ENCODE data around the gene KRTAP22-2. TPM values are rescaled to one million over a fixed set of nuclear protein-coding genes. Genes with fewer than 3 reads are reported as not detected.

Gene KRTAP22-2
- total and polyA plus RNA-seq, 2 donors (not counting 1 experiment from before 2014, with no cell fraction given): not detected

DNA sequence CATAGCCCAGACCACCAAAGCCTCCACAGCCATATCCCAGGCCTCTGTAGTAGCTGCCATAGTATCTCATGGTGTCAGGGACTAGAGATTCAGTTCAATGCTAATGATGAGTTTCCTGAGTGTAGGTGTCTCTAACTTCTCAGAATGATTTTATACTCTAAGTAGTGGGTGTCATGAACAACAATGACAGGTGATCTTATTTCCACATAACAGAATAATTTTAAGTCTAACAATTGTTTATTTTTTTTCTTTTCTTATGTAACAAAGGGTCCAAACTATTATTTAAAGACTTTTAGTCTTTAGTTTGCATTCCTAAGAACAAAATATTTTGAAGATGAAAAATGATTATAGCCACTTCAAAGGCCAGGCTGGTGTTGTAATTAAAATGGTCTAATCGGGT is 48.4 kb downstream of the KRTAP22-2 start, which contains the start of gene KRTAP19-6:
Gene KRTAP19-6 (minus strand): TSS at position 101 of the 400 bp plus-strand sequence. CDS start 31 bp downstream, at position 70.
- H3K27ac Mint-ChIP-seq: no peak within 1 kb of the TSS
- no peak within 1 kb of the TSS for H3K4me3 ChIP-seq (ENCODE audit: control extremely low read depth in 1 of 5, extremely low read depth in 1 of 5, insufficient read depth in 1 of 5, low read depth in 2 of 5, low read length in 4 of 5)

More for the DNA sequence above, 48.4 kb downstream of the KRTAP22-2 start, which contains the start of gene KRTAP19-6:
- no peak for ATAC-seq (ENCODE audit: low read depth)
- POLR2A ChIA-PET: no interaction called here
- Histone ChIP-seq H3K36me3 (replicated peaks in 1 of 2; ENCODE audit: control extremely low read depth in 1 of 2, control insufficient read depth in 1 of 2, extremely low read depth in 1 of 2, insufficient read depth in 2 of 2, low read length in 1 of 2) (no peaks in the 10 kb centered on the region), H4K20me1 (ENCODE audit: control insufficient read depth, insufficient read depth, low read length, poor library complexity, severe bottlenecking) (no peaks in the 10 kb centered on the region), H3K79me2 (ENCODE audit: control insufficient read depth, insufficient read depth, low read length) (no peaks in the 10 kb centered on the region), H2AFZ (ENCODE audit: insufficient read depth, low read depth, low read length, poor library complexity, severe bottlenecking) (no peak within 1 kb of the TSS), H3K4me2 (replicated peaks; ENCODE audit: low read depth, low read length, poor library complexity, severe bottlenecking) (no peak within 1 kb of the TSS), H3K9ac (ENCODE audit: low read length) (no peak within 1 kb of the TSS), H3K27me3 (replicated peaks in 1 of 4; ENCODE audit: control extremely low read depth in 1 of 4, control insufficient read depth in 3 of 4, insufficient read depth in 4 of 4, low read length in 3 of 4) (no peaks in the 10 kb centered on the region), H3K9me3 (ENCODE audit: control extremely low read depth in 1 of 3, control insufficient read depth in 2 of 3, insufficient read depth in 1 of 3, low read length in 2 of 3) (no peaks in the 10 kb centered on the region), H3K4me1 (ENCODE audit: control insufficient read depth in 2 of 2, insufficient read depth in 2 of 2, low read length in 2 of 2) (no peaks in the 10 kb centered on the region), H3K27ac (ENCODE audit: low read length in 2 of 2) (no peak within 1 kb of the TSS)
- H3K9me3 Mint-ChIP-seq (ENCODE audit: insufficient read depth): peaks cover 6% of the 10 kb centered on the region
- WGBS (ENCODE audit: insufficient coverage): no CpG with 5 or more reads among the region's 1 CpG
- no peaks in the 10 kb centered on the region for H3K4me1 Mint-ChIP-seq
- CTCF ChIA-PET: no interaction called here
- no peak within 1 kb of the TSS for H3K4me3 Mint-ChIP-seq
- H3K27me3 Mint-ChIP-seq: no peaks in the 10 kb centered on the region
- intact Hi-C loops (cut with micrococcal nuclease): no loop called here
- TF ChIP-seq EZH2 (IDR thresholded peaks at IDR 0.05; ENCODE audit: borderline replicate concordance, insufficient read depth, low read depth, low read length, poor library complexity, severe bottlenecking): no peak
- TF ChIP-seq, protein P1, sequence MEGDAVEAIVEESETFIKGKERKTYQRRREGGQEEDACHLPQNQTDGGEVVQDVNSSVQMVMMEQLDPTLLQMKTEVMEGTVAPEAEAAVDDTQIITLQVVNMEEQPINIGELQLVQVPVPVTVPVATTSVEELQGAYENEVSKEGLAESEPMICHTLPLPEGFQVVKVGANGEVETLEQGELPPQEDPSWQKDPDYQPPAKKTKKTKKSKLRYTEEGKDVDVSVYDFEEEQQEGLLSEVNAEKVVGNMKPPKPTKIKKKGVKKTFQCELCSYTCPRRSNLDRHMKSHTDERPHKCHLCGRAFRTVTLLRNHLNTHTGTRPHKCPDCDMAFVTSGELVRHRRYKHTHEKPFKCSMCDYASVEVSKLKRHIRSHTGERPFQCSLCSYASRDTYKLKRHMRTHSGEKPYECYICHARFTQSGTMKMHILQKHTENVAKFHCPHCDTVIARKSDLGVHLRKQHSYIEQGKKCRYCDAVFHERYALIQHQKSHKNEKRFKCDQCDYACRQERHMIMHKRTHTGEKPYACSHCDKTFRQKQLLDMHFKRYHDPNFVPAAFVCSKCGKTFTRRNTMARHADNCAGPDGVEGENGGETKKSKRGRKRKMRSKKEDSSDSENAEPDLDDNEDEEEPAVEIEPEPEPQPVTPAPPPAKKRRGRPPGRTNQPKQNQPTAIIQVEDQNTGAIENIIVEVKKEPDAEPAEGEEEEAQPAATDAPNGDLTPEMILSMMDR (IDR thresholded peaks at IDR 0.05): no peak
- DNase-seq: no peak

Small RNAs within 50 kb of the gene (small RNA-seq; reads per million reads assigned to genes)
- gene KRTAP20-1 (ENCODE audit: insufficient read length, low read depth, low replicate concordance) (not detected), gene KRTAP20-4 (ENCODE audit: insufficient read length, low read depth, low replicate concordance) (not detected), gene KRTAP22-1 (ENCODE audit: insufficient read length, low read depth, low replicate concordance) (not detected), gene KRTAP22-2 (ENCODE audit: insufficient read length, low read depth, low replicate concordance) (not detected)

Other genes starting within 250 kb of the KRTAP22-2 start
- not detected in 2 replicates for gene KRTAP23-1, start 241.8 kb downstream of the KRTAP22-2 start, total RNA-seq
- not detected in 2 replicates for gene KRTAP23-1, start 241.8 kb downstream of the KRTAP22-2 start, polyA plus RNA-seq
- gene KRTAP13-2, start 218.1 kb downstream of the KRTAP22-2 start, total RNA-seq: not detected in 2 replicates
- not detected in 2 replicates for gene KRTAP13-2, start 218.1 kb downstream of the KRTAP22-2 start, polyA plus RNA-seq
- not detected in 2 replicates for gene KRTAP13-1, start 194.4 kb downstream of the KRTAP22-2 start, total RNA-seq
- gene KRTAP13-1, start 194.4 kb downstream of the KRTAP22-2 start, polyA plus RNA-seq: not detected in 2 replicates
- gene KRTAP13-3, start 164.5 kb downstream of the KRTAP22-2 start, total RNA-seq: not detected in 2 replicates
- gene KRTAP13-3, start 164.5 kb downstream of the KRTAP22-2 start, polyA plus RNA-seq: not detected in 2 replicates
- not detected in 2 replicates for gene KRTAP13-4, start 160.2 kb downstream of the KRTAP22-2 start, total RNA-seq
- not detected in 2 replicates for gene KRTAP13-4, start 160.2 kb downstream of the KRTAP22-2 start, polyA plus RNA-seq
- not detected in 2 replicates for gene KRTAP15-1, start 150.1 kb downstream of the KRTAP22-2 start, total RNA-seq
- gene KRTAP15-1, start 150.1 kb downstream of the KRTAP22-2 start, polyA plus RNA-seq: not detected in 2 replicates
- not detected in 2 replicates for gene KRTAP19-1, start 110.0 kb downstream of the KRTAP22-2 start, total RNA-seq
- not detected in 2 replicates for gene KRTAP19-1, start 110.0 kb downstream of the KRTAP22-2 start, polyA plus RNA-seq
- not detected in 2 replicates for gene KRTAP19-2, start 103.0 kb downstream of the KRTAP22-2 start, total RNA-seq
- gene KRTAP19-2, start 103.0 kb downstream of the KRTAP22-2 start, polyA plus RNA-seq: not detected in 2 replicates
- gene KRTAP19-3, start 98.4 kb downstream of the KRTAP22-2 start, total RNA-seq: not detected in 2 replicates
- gene KRTAP19-3, start 98.4 kb downstream of the KRTAP22-2 start, polyA plus RNA-seq: not detected in 2 replicates
- not detected in 2 replicates for gene KRTAP19-4, start 93.2 kb downstream of the KRTAP22-2 start, total RNA-seq
- not detected in 2 replicates for gene KRTAP19-4, start 93.2 kb downstream of the KRTAP22-2 start, polyA plus RNA-seq
- not detected in 2 replicates for gene KRTAP19-5, start 88.3 kb downstream of the KRTAP22-2 start, total RNA-seq
- not detected in 2 replicates for gene KRTAP19-5, start 88.3 kb downstream of the KRTAP22-2 start, polyA plus RNA-seq
- gene KRTAP19-6, start 48.5 kb downstream of the KRTAP22-2 start, total RNA-seq: not detected in 2 replicates
- gene KRTAP19-6, start 48.5 kb downstream of the KRTAP22-2 start, polyA plus RNA-seq: not detected in 2 replicates
- gene KRTAP19-7, start 29.1 kb downstream of the KRTAP22-2 start, total RNA-seq: not detected in 2 replicates
- gene KRTAP19-7, start 29.1 kb downstream of the KRTAP22-2 start, polyA plus RNA-seq: not detected in 2 replicates
- gene KRTAP6-3, start 2.0 kb upstream of the KRTAP22-2 start, total RNA-seq: not detected in 2 replicates
- not detected in 2 replicates for gene KRTAP6-3, start 2.0 kb upstream of the KRTAP22-2 start, polyA plus RNA-seq
- not detected in 2 replicates for gene KRTAP6-2, start 8.5 kb upstream of the KRTAP22-2 start, total RNA-seq
- not detected in 2 replicates for gene KRTAP6-2, start 8.5 kb upstream of the KRTAP22-2 start, polyA plus RNA-seq
- not detected in 2 replicates for gene KRTAP22-1, start 10.7 kb upstream of the KRTAP22-2 start, total RNA-seq
- not detected in 2 replicates for gene KRTAP22-1, start 10.7 kb upstream of the KRTAP22-2 start, polyA plus RNA-seq
- gene KRTAP6-1, start 23.5 kb upstream of the KRTAP22-2 start, total RNA-seq: not detected in 2 replicates
- gene KRTAP6-1, start 23.5 kb upstream of the KRTAP22-2 start, polyA plus RNA-seq: not detected in 2 replicates
- not detected in 2 replicates for gene KRTAP20-1, start 26.0 kb upstream of the KRTAP22-2 start, total RNA-seq
- not detected in 2 replicates for gene KRTAP20-1, start 26.0 kb upstream of the KRTAP22-2 start, polyA plus RNA-seq
- not detected in 2 replicates for gene KRTAP20-4, start 30.2 kb upstream of the KRTAP22-2 start, total RNA-seq
- gene KRTAP20-4, start 30.2 kb upstream of the KRTAP22-2 start, polyA plus RNA-seq: not detected in 2 replicates
- not detected in 2 replicates for gene KRTAP20-2, start 44.8 kb upstream of the KRTAP22-2 start, total RNA-seq
- not detected in 2 replicates for gene KRTAP20-2, start 44.8 kb upstream of the KRTAP22-2 start, polyA plus RNA-seq
- not detected in 2 replicates for gene KRTAP20-3, start 52.5 kb upstream of the KRTAP22-2 start, total RNA-seq
- gene KRTAP20-3, start 52.5 kb upstream of the KRTAP22-2 start, polyA plus RNA-seq: not detected in 2 replicates
- gene KRTAP21-3, start 128.4 kb upstream of the KRTAP22-2 start, total RNA-seq: not detected in 2 replicates
- not detected in 2 replicates for gene KRTAP21-3, start 128.4 kb upstream of the KRTAP22-2 start, polyA plus RNA-seq
- not detected in 2 replicates for gene KRTAP21-2, start 156.9 kb upstream of the KRTAP22-2 start, total RNA-seq
- not detected in 2 replicates for gene KRTAP21-2, start 156.9 kb upstream of the KRTAP22-2 start, polyA plus RNA-seq
- not detected in 2 replicates for gene KRTAP21-1, start 165.0 kb upstream of the KRTAP22-2 start, total RNA-seq
- gene KRTAP21-1, start 165.0 kb upstream of the KRTAP22-2 start, polyA plus RNA-seq: not detected in 2 replicates
- not detected in 2 replicates for gene KRTAP8-1, start 222.9 kb upstream of the KRTAP22-2 start, total RNA-seq
- not detected in 2 replicates for gene KRTAP8-1, start 222.9 kb upstream of the KRTAP22-2 start, polyA plus RNA-seq
- not detected in 2 replicates for gene KRTAP7-1, start 239.4 kb upstream of the KRTAP22-2 start, total RNA-seq
- not detected in 2 replicates for gene KRTAP7-1, start 239.4 kb upstream of the KRTAP22-2 start, polyA plus RNA-seq

All from B cell (primary cell).